SK-N-SH treated with all-trans-retinoic acid at 6 μM for 48 hours (cell line): ENCODE data around the gene CCT7.

Experiments
- ARNTL ChIP-seq: fragments of 450-650 bp; formaldehyde crosslinking; IDR thresholded peaks from 2 replicates; pipeline ENCODE4 v1.5.0; 2020; ENCODE audit warnings: low read depth, mild to moderate bottlenecking, moderate library complexity, borderline replicate concordance
- ISL1 ChIP-seq: fragments of 250-450 bp; sonication (Bioruptor Pico); IDR thresholded peaks from 2 replicates; pipeline ENCODE4 v2.1.2; 2022; ENCODE audit warnings: mild to moderate bottlenecking, moderate library complexity
- OSR1 ChIP-seq: fragments of 250-450 bp; sonication (Bioruptor Pico); IDR thresholded peaks from 2 replicates; pipeline ENCODE4 v1.8.0; 2022; ENCODE audit warnings: moderate library complexity, mild to moderate bottlenecking, inconsistent platforms
- PPARA ChIP-seq: fragments of 250-450 bp; sonication (Bioruptor Pico); IDR thresholded peaks from 2 replicates; pipeline ENCODE4 v1.5.0; 2020; ENCODE audit warnings: mild to moderate bottlenecking, borderline replicate concordance
- RARB ChIP-seq: fragments of 250-450 bp; sonication (Bioruptor Pico); IDR thresholded peaks from 2 replicates; pipeline ENCODE4 v1.8.0; 2021; ENCODE audit warnings: mild to moderate bottlenecking, moderate library complexity
- SNAI2 ChIP-seq: fragments of 250-450 bp; sonication (Bioruptor Pico); IDR thresholded peaks from 2 replicates; pipeline ENCODE4 v1.5.0; 2020; ENCODE audit warnings: mild to moderate bottlenecking, moderate library complexity
- TOX ChIP-seq: fragments of 250-450 bp; sonication (Bioruptor Pico); IDR thresholded peaks from 2 replicates; pipeline ENCODE4 v1.8.0; 2021; ENCODE audit warnings: mild to moderate bottlenecking, moderate library complexity, borderline replicate concordance
- ZFP3 ChIP-seq: fragments of 250-450 bp; sonication (Bioruptor Pico); IDR thresholded peaks from 2 replicates; pipeline ENCODE4 v1.5.0; 2020; ENCODE audit warnings: mild to moderate bottlenecking, moderate library complexity
- ZFP30 ChIP-seq: fragments of 450-650 bp; formaldehyde crosslinking; IDR thresholded peaks from 2 replicates; pipeline ENCODE4 v1.5.0; 2022; ENCODE audit warnings: mild to moderate bottlenecking, moderate library complexity
- ZNF565 ChIP-seq: fragments of 450-650 bp; formaldehyde crosslinking; conservative IDR thresholded peaks from 2 replicates; pipeline ENCODE4 v1.5.0; 2020; ENCODE audit warnings: low read depth, mild to moderate bottlenecking, moderate library complexity
- ZNF70 ChIP-seq: fragments of 450-650 bp; formaldehyde crosslinking; IDR thresholded peaks from 2 replicates; pipeline ENCODE4 v1.5.0; 2020; ENCODE audit warnings: mild to moderate bottlenecking, moderate library complexity
- ZNF8 ChIP-seq: fragments of 450-650 bp; formaldehyde crosslinking; IDR thresholded peaks from 2 replicates; pipeline ENCODE4 v1.5.0; 2020; ENCODE audit warnings: mild to moderate bottlenecking, moderate library complexity
- TF ChIP-seq, protein P1 (sequence below): fragments of 250-450 bp; sonication (Bioruptor Pico); IDR thresholded peaks from 2 replicates; pipeline ENCODE4 v1.5.1; 2020; ENCODE audit warnings: low read depth, mild to moderate bottlenecking, moderate library complexity
- TF ChIP-seq, protein P2 (sequence below): fragments of 250-450 bp; sonication (Bioruptor Pico); IDR thresholded peaks from 2 replicates; pipeline ENCODE4 v1.5.0; 2020; ENCODE audit warnings: mild to moderate bottlenecking, moderate library complexity

DNA sequence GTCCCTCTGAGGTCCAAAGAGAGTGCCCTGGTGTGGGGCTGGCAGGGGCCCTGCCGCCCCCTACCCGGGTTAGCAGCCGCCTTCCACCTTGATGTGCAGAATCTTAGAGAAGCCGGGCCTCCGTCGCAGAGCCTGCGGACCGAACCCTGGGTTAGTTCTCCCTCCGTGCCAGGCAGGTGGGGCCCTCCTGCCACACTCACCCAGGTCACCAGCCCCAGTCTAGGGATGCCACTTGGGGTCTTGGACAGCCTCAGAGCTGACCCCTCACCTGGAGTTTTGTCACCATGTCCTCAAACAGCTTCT is 24.8 kb downstream of the CCT7 start:
- TF ChIP-seq PPARA (CRISPR knock-in tag) (no peak), ARNTL (no peak), ZFP3 (no peak), RARB (no peak), OSR1 (CRISPR knock-in tag) (no peak), ZFP30 (no peak), ZNF8 (CRISPR knock-in tag) (no peak), SNAI2 (CRISPR knock-in tag) (no peak), ISL1 (no peak), TOX (CRISPR knock-in tag) (no peak), ZNF70 (no peak), ZNF565 (CRISPR knock-in tag) (no peak)
- TF ChIP-seq, protein P1, sequence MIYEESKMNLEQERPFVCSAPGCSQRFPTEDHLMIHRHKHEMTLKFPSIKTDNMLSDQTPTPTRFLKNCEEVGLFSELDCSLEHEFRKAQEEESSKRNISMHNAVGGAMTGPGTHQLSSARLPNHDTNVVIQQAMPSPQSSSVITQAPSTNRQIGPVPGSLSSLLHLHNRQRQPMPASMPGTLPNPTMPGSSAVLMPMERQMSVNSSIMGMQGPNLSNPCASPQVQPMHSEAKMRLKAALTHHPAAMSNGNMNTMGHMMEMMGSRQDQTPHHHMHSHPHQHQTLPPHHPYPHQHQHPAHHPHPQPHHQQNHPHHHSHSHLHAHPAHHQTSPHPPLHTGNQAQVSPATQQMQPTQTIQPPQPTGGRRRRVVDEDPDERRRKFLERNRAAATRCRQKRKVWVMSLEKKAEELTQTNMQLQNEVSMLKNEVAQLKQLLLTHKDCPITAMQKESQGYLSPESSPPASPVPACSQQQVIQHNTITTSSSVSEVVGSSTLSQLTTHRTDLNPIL (CRISPR knock-in tag), result no peak
- TF ChIP-seq, protein P2, sequence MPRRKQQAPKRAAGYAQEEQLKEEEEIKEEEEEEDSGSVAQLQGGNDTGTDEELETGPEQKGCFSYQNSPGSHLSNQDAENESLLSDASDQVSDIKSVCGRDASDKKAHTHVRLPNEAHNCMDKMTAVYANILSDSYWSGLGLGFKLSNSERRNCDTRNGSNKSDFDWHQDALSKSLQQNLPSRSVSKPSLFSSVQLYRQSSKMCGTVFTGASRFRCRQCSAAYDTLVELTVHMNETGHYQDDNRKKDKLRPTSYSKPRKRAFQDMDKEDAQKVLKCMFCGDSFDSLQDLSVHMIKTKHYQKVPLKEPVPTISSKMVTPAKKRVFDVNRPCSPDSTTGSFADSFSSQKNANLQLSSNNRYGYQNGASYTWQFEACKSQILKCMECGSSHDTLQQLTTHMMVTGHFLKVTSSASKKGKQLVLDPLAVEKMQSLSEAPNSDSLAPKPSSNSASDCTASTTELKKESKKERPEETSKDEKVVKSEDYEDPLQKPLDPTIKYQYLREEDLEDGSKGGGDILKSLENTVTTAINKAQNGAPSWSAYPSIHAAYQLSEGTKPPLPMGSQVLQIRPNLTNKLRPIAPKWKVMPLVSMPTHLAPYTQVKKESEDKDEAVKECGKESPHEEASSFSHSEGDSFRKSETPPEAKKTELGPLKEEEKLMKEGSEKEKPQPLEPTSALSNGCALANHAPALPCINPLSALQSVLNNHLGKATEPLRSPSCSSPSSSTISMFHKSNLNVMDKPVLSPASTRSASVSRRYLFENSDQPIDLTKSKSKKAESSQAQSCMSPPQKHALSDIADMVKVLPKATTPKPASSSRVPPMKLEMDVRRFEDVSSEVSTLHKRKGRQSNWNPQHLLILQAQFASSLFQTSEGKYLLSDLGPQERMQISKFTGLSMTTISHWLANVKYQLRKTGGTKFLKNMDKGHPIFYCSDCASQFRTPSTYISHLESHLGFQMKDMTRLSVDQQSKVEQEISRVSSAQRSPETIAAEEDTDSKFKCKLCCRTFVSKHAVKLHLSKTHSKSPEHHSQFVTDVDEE (CRISPR knock-in tag), result no peak
